NK-92 (cell line): Measurements from ENCODE around the gene TRPV6.

Experiments
- DNase-seq: peaks from one replicate; lab custom pipeline; 2025; ENCODE audit not compliant: unreplicated experiment; lab: John Stamatoyannopoulos, UW

TRPV6 gene

DNA sequence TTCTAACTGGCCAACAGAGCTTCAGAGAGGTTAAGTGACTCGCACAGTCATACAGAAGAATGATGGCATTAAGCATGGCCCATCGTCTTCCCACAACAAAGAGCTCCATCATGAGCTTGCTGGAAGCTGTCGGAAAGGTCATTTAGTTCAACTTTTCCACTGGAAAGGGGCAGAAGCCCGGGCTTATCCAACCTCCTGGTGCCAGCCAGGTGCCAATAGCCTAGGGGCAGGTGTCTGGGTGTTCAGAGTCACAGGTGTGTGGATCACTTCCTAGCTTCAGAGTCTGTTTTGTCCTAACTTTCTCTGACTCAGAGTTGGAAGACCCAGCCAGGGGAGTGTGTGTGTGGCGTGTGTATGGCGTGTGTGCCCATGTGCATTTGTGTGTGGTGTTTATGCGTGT lies 1.3 kb upstream of the TRPV6 start:
- DNase-seq, result no peak

DNA sequence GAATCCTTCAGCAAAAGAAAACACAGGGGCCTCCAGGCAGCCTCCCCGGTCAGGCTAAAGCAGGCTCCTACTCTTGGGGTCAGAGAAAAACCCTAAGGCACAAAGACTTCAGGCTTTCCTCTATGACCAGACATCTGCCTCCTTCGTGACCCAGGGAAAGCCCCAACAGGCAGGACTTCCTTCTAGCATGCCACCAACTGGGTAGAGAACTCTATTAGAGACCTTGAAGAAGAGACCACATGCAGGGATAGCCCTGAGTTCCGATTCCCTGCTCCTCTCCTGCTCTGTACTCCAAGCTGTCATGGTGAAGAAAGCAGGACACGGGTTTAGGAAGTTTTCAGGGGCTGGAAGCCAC lies 1.3 kb downstream of the TRPV6 start:
- no peak for DNase-seq

DNA sequence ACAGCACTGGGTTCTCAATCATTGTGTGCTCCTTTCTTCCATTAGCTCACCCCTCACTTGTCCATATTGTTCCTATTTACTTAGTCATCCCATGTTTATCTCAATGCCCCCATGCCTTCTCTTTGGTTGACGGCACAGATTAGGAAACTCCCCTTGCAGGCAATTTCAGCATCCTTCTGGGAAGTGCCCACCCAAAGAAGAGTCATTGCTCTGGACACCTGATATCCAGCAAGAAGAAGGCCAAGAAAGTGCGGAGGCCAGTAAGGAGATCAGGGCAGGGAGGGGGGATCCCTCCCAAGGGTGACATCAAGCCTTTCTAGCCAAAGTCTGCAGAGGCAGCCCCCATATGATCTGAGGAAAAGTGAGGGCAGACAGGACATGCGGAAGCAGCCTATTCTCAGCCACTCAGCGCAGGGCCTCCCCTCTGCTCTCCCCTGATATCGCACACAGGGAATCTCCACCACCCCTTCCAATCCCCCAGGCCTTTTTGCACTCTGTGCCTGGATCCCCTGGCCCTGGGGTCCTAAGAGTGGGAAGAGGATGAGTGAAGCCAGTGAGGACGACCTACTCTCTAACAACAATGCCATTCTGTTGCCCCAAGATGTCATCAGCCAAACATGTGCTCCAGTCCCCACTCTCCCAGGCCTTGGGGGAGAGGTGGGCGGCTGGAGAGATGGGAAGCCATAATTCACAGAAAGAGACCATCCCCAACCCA lies 1.8 kb downstream of the TRPV6 start:
- no peak for DNase-seq

DNA sequence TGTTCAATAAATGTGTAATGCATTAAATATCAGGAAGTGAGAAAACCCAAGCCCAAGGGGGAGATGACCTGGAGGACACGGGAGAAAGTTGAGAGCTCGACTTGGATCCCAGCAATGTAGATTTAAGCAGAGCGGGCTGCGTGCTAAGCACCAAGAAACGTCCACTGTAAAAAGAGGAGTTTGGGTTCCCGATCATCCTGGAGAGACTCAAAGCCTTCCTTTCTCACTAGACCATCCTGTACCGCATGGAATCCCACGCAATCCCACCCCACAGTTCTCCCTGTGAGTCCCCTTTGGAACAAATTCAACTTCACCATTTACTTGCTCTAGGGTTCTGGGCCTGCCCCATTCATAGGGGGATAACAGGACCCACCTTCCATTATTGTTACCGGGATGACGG lies 2.4 kb downstream of the TRPV6 start:
- no peak for DNase-seq

DNA sequence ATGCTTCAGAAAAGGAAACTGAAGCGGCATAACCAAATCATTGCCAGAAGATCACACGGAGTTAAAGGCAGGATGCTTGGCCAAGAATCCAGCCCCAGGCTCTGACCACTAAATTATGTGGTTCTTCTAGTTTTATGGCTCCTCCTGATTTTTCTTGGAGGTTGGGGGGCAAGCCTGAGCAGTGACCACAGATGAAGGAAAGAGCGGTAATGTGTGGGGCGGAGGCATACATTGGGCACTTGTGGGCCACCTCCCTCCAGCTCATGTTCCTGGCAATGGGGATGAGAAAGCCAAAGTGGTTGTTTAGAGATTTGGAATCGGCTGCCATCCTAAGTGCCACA lies 3.2 kb downstream of the TRPV6 start:
- DNase-seq, result no peak

DNA sequence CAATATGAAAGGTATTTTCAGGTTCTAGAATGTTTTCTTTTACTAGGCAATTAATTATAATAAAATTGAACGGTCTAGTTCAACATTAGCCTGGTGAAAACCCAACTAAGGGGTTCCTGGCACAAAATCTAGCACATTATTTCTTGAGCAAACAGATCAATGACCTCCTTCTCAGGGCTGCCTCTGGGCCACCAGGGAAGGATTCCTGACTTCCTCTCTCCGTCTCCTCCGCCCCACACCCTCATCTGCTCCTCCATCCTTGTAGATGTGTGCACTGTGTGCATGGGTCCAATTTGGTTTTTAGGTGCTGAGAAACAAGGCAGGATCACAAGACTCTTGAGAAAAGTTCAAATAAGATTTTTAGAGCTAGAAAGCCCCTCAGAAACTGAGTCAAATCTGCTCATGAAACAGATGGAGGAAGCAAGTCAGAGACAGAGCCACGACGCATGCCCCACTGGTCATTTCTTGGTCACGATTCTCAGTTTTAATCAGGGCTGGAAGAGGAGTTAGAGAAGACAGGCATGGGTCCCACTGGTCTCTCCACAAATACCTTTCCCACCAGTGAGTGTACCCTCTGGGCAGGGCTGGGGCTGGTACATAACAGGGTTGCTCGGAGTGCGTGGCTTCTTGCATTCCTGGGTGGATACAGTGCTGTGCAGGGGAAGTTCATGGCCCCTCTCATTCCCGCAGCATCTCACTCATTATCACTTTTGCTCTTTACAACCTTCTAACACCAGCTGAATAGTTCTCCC lies 3.8 kb downstream of the TRPV6 start:
- no peak for DNase-seq

DNA sequence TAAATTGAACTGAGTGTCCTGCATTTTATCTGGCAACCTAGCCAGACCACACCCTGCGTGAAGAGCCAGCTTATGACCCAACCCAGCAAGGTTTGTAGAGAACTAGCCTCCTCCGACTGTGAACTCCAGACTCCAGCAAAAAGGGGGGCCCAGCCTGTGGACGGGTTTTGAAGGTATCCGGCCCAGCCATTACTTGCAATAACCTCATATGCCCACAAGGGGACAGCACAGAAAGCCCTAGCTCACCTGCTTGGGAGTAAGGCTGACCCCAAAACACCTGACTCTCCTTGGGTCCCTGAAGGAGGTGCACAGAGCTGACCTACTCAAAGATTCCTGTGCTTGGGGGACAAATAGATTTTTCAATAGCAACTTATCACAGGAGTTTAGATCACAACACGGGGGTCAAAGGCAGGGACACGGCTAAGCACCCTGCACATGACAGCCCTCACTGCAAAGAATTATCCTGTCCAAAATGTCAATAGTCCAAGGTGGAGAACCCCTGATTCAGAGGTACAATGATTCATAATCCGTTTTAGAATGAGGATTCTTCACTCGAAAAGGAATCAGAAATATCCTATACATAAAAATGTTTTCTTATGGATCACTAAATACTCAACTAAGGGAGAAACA lies 4.6 kb downstream of the TRPV6 start:
- no peak for DNase-seq

DNA sequence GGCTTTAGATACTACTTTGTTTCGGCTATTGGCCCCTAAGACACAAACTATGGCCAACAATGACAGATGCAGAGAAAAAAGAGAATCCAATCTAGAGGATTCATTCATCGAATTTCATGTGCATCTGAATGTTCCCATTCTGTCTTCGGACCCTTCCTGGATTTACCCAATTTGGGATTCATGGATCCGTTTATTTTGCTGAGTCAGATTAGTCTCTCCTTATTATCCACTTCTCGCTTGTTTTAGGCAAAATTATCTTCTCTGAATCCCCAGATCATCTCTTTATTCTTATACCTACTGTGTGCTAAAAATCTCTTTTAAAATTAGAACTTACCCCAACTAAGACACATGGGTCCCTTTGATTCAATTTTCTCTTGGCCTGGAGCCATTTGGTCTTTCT lies 6.5 kb downstream of the TRPV6 start:
- no peak for DNase-seq

DNA sequence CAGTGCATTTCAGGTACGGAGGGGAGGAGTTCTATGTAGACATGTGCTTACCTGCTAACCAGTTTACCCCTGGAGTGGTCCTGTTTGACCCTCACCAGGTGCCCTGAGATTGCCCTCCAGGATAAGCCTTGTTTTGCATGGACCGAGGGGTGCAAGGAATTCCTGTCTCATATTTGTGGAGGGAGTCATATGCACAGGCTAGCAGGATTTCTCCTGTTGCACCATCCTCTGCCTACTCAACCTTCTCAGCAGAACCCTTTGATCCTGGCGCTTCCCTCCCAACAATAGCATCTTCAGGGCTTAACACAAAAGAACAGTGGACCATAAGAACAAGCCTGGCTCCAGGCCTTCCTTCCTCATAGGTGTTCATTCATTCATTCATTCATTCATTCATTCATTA lies 7.2 kb downstream of the TRPV6 start:
- DNase-seq, result no peak

DNA sequence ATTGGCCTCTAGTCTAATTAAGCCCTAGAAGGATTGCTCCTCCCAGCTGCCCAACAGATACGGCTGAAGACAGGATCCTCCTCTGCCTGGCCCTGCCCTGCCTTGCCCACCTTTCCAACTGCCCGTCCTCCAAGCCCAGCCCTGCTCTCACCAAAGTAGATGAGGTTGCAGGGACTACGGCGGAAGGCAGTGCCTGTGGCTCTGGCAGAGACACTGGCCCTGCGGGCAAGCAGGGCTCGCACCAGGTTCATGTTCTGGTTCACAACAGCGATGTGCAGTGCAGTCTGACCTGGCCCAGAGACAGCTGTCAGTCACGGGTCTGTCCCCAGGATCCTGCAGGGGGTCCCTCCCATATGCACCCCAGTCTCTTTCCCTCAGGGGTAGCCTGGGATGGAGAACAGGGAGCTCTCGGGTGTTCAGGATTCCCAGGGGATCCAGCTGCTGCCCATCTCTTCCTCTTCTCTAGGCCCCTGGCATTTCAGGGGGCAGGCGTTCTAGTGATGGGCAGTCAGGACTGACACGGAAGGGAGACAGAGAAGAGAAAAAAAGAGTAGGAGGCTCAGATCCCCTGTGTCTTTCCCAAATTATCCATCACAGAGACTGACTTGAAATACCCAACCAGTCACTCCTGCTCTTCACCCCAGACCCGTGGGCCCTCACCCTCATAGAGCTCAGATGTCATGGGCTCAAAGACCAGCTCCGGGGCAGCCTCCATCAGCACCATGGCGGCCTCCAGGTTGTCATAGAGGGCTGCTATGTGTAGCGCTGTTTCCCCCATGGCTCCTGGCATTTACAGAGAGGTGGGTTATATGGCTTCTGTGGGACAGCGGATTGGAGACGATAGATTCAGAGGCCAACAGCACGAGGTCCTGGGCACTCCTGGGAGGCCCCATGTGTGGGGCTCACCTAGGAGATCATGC lies 8.3 kb downstream of the TRPV6 start:
- DNase-seq, result no peak

DNA sequence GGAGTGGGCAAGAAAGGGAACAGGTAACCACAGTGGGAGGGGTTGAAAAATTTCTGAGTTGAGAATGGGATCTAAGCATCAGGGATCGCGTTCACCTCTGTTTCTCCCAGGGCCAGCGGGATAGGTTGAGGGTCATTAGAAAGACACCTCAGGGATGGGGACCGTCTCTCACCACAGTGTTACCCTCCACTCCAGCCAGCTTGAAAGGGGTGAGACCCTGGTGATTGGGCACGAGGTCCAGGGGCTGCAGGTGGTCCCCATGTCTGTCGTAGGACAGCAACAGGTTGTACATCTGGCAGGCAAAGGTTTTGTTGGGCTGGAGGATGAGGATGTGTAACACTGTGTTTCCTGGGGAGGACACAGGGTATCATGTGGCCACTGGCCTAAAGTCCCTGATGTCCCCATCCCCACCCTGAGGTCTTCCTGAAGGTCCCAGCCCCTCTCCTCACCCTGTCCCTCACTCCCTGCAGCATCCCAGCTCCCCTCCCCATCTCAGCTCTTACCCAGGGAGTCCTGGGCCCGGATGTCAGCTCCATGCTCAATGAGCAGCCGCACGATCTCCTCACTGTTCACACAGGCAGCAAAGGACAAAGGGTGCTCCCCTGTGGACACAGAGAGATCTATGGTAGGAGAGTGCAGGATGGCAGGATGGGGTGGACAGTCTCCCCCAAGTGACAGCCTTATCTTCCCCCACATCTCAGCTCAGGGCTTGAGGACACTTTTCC lies 9.1 kb downstream of the TRPV6 start:
- no peak for DNase-seq

DNA sequence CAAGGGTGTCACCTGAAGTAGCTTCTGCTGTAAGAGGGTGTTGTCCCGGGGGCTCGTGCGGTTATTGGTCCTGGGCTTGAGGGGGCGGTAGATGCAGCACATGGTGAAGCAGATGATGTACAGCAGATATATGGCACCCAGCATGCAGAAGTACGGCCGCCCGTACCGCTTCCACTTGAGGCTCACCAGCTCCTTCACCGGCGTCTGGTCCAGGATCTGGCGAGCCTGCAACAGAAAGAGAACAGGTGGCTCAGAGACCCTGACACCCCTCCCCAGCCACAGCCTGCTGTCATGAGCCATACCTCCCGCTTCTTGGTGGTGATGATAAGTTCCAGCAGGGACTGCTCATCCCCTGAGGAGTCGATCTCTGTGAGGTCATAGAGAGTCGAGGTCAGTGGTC lies 10.1 kb downstream of the TRPV6 start:
- no peak for DNase-seq

DNA sequence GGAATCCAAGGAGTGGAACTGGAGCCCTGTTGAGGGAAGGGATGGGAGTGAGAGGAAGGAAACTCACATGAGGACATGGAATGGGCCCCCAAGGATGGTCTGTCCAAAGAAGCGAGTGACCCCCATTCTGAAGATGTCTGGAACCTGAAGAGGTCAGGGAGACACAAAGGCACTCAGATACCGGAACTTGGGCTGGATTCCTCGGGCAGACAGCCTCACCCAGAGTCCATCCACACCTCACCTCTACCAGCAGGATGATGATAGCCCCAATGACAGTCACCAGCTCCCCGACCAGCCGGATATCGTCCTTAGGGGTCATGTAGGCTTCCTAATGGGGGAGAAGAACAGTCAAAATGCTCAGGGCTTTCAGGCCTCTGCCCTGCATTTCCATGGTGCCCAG lies 10.7 kb downstream of the TRPV6 start:
- DNase-seq, result no peak

DNA sequence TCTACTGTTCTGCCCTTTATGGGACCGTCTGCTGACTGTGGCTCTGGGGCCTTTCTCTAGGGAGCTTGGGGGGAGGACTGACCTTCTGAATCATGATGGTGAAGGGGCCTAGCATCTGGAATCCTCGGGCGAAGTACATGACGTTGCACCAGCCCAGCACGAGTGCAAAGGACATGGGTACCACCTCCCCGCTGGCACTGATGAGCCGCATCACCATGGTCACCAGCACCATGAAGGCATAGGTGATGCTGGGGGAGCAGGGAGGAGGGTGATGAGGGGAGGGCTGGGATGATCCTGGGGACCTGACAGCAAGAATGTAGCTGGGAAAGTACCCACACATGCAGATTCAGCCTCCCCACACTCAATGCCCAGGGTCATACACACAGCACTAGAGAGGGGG lies 11.1 kb downstream of the TRPV6 start:
- DNase-seq, result no peak

DNA sequence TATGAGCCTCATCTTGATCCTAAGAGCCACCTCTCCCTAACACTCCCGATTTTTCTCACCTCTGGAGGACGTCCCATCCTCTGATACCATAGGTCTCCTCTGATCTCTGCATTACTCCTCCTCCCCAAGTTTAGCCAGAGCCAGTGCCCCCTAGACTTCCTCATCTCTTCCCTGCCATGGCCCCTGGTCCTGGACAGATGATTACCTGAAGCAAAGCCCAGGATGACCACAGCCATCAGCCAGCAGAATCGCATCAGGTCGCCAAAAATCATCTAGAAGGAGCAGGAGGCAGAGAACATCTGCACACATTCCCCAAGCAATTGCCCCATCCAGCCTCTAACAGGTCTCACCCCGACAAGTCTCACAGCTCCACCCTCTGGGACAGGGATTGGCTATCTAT lies 11.7 kb downstream of the TRPV6 start:
- no peak for DNase-seq

DNA sequence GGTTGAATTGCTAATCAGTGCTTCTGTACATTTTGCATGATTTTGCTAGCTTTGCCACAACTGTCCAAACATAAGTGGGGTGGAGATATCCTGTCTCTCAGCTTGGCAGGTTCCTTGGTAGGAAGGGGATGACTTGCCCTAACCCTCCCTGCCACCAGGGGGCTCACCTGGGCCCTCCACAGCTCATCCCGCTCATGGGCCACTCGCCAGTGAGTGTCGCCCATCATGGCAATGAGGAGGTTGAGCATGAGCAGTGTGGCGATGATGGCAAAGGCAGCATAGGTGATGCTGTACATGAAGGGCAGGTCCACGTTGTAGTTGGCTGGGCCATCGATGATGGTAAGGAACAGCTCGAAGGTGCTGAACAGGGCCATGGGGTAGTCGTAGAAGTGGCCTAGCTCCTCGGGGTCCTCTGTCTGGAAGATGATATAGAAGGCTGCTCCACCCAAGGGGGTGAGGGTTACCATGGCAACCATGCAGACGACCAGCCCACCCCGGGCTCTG lies 12.2 kb downstream of the TRPV6 start:
- no peak for DNase-seq

DNA sequence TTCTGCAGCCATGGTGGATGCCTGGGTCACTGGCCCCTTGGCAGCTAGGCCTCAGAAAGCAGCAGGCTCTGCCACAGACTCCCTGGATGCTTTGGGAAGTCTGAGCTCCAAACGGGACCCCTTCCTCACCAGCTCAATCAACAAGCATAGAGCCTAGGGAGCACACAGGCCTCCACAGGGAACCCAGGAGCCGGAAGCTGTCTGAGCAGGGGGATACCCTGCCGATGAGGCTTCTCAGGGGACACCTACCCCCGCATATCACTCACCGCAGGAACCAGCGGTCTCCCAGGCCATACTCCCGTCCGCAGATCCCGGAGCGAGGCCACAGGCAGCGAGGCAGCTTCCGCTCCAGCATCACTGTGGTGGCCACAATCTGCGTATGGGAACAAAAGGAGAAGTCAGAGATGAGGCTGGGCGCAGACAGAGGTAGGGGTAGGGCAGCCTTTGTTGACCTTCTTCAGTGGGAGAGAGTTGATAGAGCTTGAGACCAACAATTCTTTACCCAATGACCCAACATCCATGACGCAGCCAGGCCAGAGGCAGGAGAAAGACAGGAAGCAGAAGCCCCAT lies 13.4 kb downstream of the TRPV6 start:
- no peak for DNase-seq

DNA sequence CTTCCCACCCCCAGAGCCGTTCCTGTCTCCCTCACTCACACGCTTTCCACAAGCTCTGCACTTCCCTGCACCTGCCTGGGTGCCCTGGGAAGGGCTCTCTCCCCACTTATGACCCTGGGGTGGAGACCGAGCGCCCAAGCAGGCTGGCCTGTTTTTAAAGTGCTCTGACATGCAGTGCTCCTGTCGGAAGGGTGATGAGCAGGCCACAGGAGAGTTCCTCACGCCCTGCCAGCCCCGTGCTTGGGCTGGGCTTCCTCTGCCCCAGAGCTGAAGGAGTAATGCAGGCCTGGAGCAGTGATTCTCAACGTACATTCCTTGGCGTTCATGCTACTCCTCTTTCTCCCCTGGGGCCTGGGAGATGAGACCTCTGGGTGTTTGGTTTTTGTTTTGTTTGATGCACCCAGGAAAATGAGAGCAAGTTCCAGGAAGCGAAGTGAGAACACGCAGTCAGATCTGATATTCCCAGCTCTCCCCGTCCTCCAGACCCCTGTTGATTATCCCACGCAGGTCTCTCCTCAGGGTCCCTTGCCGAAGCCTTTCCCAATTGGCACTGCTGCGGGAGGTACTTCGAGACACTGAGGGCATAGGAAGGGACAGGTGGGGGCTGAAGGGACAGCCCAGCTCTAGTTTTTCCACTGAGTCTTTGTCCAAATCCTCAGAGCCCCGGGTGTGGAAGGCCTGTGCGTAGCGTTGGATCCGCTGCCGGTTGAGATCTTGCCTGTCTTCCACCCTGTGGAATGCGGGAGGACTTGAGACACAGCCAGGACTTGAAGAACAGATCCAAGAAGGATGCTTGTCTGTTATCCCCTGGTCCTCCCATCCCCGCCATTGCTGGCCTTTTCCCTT lies 14.1 kb downstream of the TRPV6 start:
- DNase-seq, result no peak

DNA sequence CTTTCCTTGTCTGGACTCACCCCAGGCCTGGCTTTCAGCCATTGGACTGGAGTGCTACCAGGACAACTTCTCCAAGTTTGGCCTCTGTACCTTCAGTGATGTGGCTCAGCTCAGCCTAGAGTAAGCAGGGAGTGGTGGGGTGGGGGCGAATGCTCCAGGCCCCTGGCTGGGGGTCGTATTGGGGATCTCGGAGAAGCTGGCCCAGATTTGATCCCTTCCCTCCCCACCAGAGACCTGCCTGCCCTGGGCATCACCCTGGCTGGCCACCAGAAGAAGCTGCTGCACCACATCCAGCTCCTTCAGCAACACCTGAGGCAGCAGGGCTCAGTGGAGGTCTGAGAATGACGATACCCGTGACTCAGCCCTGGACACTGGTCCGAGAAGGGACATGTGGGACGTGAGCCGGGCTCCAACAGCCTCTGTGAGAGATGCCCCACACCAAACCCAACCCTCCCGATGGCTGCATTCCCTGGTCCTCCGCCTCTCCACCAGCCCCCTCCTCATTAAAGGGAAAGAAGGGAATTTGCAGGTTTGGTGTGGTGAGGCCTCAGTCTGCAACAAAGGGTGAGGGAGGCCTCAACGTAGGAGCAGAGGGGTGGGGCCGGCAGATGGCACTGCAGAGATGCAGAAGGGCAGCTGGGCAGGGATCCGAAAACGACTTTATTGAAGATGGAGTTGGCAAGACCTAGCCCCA lies 14.8 kb downstream of the TRPV6 start:
- no peak for DNase-seq
